Bronchial epithelial cell (primary cell): ENCODE data around the gene D2HGDH. TPM values are rescaled to one million over a fixed set of nuclear protein-coding genes. Genes with fewer than 3 reads are reported as not detected.

Experiments
- DNase-seq: peaks from one replicate; pipeline ENCODE4 v3.0.0-alpha.2; 2010; ENCODE audit warnings: low read depth
- FAIRE-seq: peaks from 2 replicates; lab custom pipeline; 2011; peaks lifted over from hg19 to GRCh38; lab: Jason Lieb, UNC
- H3K27me3 ChIP-seq: 2 replicates; pipeline ENCODE4 v1.5.1; 2011; ENCODE audit warnings: low read length; ENCODE audit not compliant: control insufficient read depth, insufficient read depth
- H3K36me3 ChIP-seq: 2 replicates; pipeline ENCODE4 v1.5.1; 2011; ENCODE audit warnings: low read length; ENCODE audit not compliant: control insufficient read depth, insufficient read depth
- H3K4me3 ChIP-seq: 2 replicates; pipeline ENCODE4 v1.5.1; 2011; ENCODE audit warnings: mild to moderate bottlenecking, low read depth, low read length, control low read depth
- CTCF ChIP-seq: IDR thresholded peaks from 2 replicates; pipeline ENCODE4 v1.5.1; 2011; ENCODE audit warnings: mild to moderate bottlenecking, moderate library complexity, low read length, control low read depth, inconsistent platforms; ENCODE audit not compliant: insufficient read depth, severe bottlenecking
- total RNA-seq: library from RNA; depleted of rRNA; stranded (reverse); fragments of >200 nt; gene quantifications from 2 replicates; pipeline ENCODE4 v1.2.1, GENCODE V29; 2014

D2HGDH gene
- total RNA-seq, 1 donor from 2014 or later, result 10.3 TPM

GRCh38 chr2:241773511-241774418 lies 39.3 kb downstream of the D2HGDH start:
- no peak for FAIRE-seq
- Histone ChIP-seq H3K27me3 (no peaks in the 10 kb centered on the region), H3K36me3 (no peaks in the 10 kb centered on the region), H3K4me3 (no peak overlapping the region)
- TF ChIP-seq CTCF, result no peak
- DNase-seq, result no peak

- no peak for TF ChIP-seq CTCF
- DNase-seq (peak; percentile 53), FAIRE-seq (no peak)
- no peak overlapping the region for H3K4me3 ChIP-seq
- no peaks in the 10 kb centered on the region for H3K36me3 ChIP-seq
- H3K27me3 ChIP-seq, result no peaks in the 10 kb centered on the region
These were observed 40.2 kb downstream of the D2HGDH start for GRCh38 chr2:241774419-241775222.

GRCh38 chr2:241775223-241776177 lies 41.1 kb downstream of the D2HGDH start:
- DNase-seq, result no peak
- no peaks in the 10 kb centered on the region for H3K27me3 ChIP-seq

GRCh38 chr2:241776336-241777169 lies 42.1 kb downstream of the D2HGDH start, which contains the start of gene GAL3ST2:
GAL3ST2 (plus strand) TSS chr2:241776822; CDS start chr2:241776956, 134 bp downstream.
- Histone ChIP-seq H3K36me3 (no peaks in the 10 kb centered on the region), H3K27me3 (no peaks in the 10 kb centered on the region), H3K4me3 (no peak within 1 kb of the TSS)
- FAIRE-seq, result no peak
- no peak for DNase-seq
- no peak for TF ChIP-seq CTCF

More at GRCh38 chr2:241775223-241776177, 41.1 kb downstream of the D2HGDH start:
- Histone ChIP-seq H3K4me3 (no peak overlapping the region), H3K36me3 (no peaks in the 10 kb centered on the region)
- no peak for TF ChIP-seq CTCF
- no peak for FAIRE-seq
